Measurements from ENCODE around the gene PPP2R3C. TPM values are rescaled to one million over a fixed set of nuclear protein-coding genes. Genes with fewer than 3 reads are reported as not detected.

PPP2R3C gene
- total and polyA plus RNA-seq, 2 of the 4 experiments (the other 2 are of a cell fraction) = 15.9 to 17.0 TPM

GRCh38 chr14:35051796-35052195 lies 70.0 kb downstream of the PPP2R3C start:
- Histone ChIP-seq H2AK9ac (replicated peaks; ENCODE audit: low read depth, low read length, poor library complexity) (no peak overlapping the region), H3K9me1 (ENCODE audit: insufficient read depth, low read length) (peaks cover 4% of the 10 kb centered on the region; the same call in 1 of the 2 replicates), H4K8ac (ENCODE audit: low read depth in 2 of 2, low read length in 2 of 2) (no peak overlapping the region), H2BK15ac (ENCODE audit: low read depth, low read length) (no peak overlapping the region), H3K27ac (ENCODE audit: insufficient read depth, low read length) (no peak overlapping the region), H2BK120ac (ENCODE audit: low read depth, low read length) (no peak overlapping the region), H3K4me1 (ENCODE audit: control insufficient read depth, insufficient read depth, low read length) (peaks cover 2% of the 10 kb centered on the region; the same call in 1 of the 2 replicates), H3K4ac (ENCODE audit: low read depth, low read length) (no peak overlapping the region), H2AFZ (replicated peaks; ENCODE audit: low read length, poor library complexity) (no peak overlapping the region), H3K36me3 (ENCODE audit: control insufficient read depth, insufficient read depth, low read length) (peaks cover 7% of the 10 kb centered on the region), H3K27me3 (ENCODE audit: control insufficient read depth, insufficient read depth, low read length) (no peaks in the 10 kb centered on the region), H3K79me1 (ENCODE audit: low read depth in 1 of 2, low read length in 2 of 2) (peaks cover 12 to 52% of the 10 kb centered on the region in 2 experiments), H3K9me3 (ENCODE audit: control insufficient read depth, insufficient read depth, low read length) (no peaks in the 10 kb centered on the region), H2BK20ac (ENCODE audit: low read depth, low read length) (no peak overlapping the region), H3K4me2 (ENCODE audit: low read depth, low read length) (no peak overlapping the region), H3K4me3 (ENCODE audit: insufficient read depth, low read depth, low read length) (no peak overlapping the region), H4K20me1 (ENCODE audit: insufficient read depth, low read length) (no peaks in the 10 kb centered on the region), H3K56ac (ENCODE audit: extremely low read depth, insufficient read depth, low read length) (no peak overlapping the region), H3K9ac (ENCODE audit: low read depth, low read length) (no peak overlapping the region), H4K5ac (ENCODE audit: low read depth, low read length) (no peak overlapping the region), H3K18ac (ENCODE audit: low read depth, low read length) (no peak overlapping the region), H2AK5ac (ENCODE audit: low read depth, low read length) (no peak overlapping the region), H3K14ac (replicated peaks; ENCODE audit: low read depth, low read length) (no peak overlapping the region), H3K23ac (ENCODE audit: low read depth, low read length) (no peak overlapping the region), H2BK5ac (ENCODE audit: low read depth, low read length, poor library complexity, severe bottlenecking) (no peak overlapping the region), H4K91ac (ENCODE audit: insufficient read depth, low read depth, low read length) (no peak overlapping the region)
- in situ Hi-C loops (cut with MboI; ENCODE audit: low sequenced_read_pairs) (no loop called here), intact Hi-C loops (cut with micrococcal nuclease) (no loop called here), dilution Hi-C loops (cut with HindIII; ENCODE audit: low sequenced_read_pairs, unreplicated experiment) (no loop called here)
- TF ChIP-seq CHD1 (IDR thresholded peaks at IDR 0.05; ENCODE audit: low read depth, low read length) (no peak), MXI1 (IDR thresholded peaks at IDR 0.05; ENCODE audit: borderline replicate concordance, low read depth, low read length) (no peak), MAZ (IDR thresholded peaks at IDR 0.05; ENCODE audit: borderline replicate concordance, low read depth, low read length) (no peak), RFX5 (IDR thresholded peaks at IDR 0.05; ENCODE audit: low read depth, low read length) (no peak), NFE2L2 (IDR thresholded peaks at IDR 0.05; ENCODE audit: low read depth, low read length) (no peak), MAFK (IDR thresholded peaks at IDR 0.05; ENCODE audit: low read depth, low read length) (no peak), FOS (IDR thresholded peaks at IDR 0.05; ENCODE audit: low read depth, low read length) (no peak), ELK1 (IDR thresholded peaks at IDR 0.05; ENCODE audit: borderline replicate concordance, low read depth, low read length) (no peak), CEBPB (IDR thresholded peaks at IDR 0.05; ENCODE audit: low read depth, low read length) (no peak)
- peak; percentile 33; the same call in 1 of the 2 replicates for ATAC-seq (ENCODE audit: low read depth)
- POLR2A ChIA-PET (ENCODE audit: unreplicated experiment) = no interaction called here
- BruUV-seq (replicated peaks) = no TSS peak
- peak; percentile 24 for DNase-seq
- CTCF ChIA-PET = no interaction called here
- no CpG with 5 or more reads among the region's 1 CpG for WGBS, 2 experiments (ENCODE audit: extremely low coverage in 2 of 2, insufficient read length in 1 of 2)
